Occipital lobe (tissue), 3 donors: ENCODE measurements around the gene EML1. TPM values are rescaled to one million over a fixed set of nuclear protein-coding genes. Genes with fewer than 3 reads are reported as not detected.

Experiments
- DNase-seq: peaks from one replicate; lab custom pipeline; 2025; lab: John Stamatoyannopoulos, UW
- small RNA-seq: library from RNA; depleted of rRNA; stranded (forward); fragments of <200 nt; gene quantifications from one replicate; pipeline ENCODE3, GENCODE V24; 2014
- total RNA-seq: library from RNA; depleted of rRNA; stranded (reverse); fragments of >200 nt; gene quantifications from one replicate; pipeline ENCODE4 v1.2.3, GENCODE V29; 2014

EML1 gene
- total RNA-seq, 1 donor from 2014 or later = 137 TPM

- DNase-seq = no peak
Observed at GRCh38 chr14:99986396-99986795, 193.2 kb downstream of the EML1 start.

GRCh38 chr14:99989032-99989431 lies 195.8 kb downstream of the EML1 start:
- DNase-seq = no peak

- DNase-seq = no peak
Observed at GRCh38 chr14:99990268-99991170, 197.3 kb downstream of the EML1 start.

GRCh38 chr14:99991331-99991730 lies 198.1 kb downstream of the EML1 start:
- DNase-seq = no peak

Small RNAs within 50 kb of the gene (small RNA-seq; reads per million reads assigned to genes)
- not detected for gene RNU1-47P

Other genes with a start within 250 kb of the EML1 start
- 9.7 TPM for gene CCDC85C, start 189.2 kb upstream of the EML1 start, total RNA-seq
- 6.4 TPM for gene HHIPL1, start 148.3 kb upstream of the EML1 start, total RNA-seq
- 2.3 TPM for gene CYP46A1, start 109.1 kb upstream of the EML1 start, total RNA-seq